ENCODE measurements around the gene ADORA2A.

ADORA2A gene

DNA sequence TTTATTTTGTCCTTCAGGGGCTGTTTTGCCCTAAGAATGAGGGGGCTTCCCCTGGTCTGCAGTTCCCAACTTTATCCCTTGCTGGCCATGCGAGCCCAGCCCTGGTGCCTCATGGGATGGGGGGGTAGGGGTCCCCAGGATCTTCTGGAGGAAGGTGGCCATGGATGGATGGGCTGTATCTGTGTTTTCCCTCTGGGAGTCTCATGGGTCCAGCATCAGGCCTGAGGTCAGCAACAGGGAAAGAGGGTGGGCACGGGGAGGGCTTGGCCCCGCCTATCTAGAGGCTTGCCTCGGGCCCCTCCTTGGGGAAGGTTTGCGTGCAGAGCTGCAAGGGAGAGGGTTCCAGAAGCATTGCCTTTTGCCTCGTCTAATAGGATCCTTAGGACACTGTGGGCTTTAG lies 10.8 kb upstream of the ADORA2A start:
- intact Hi-C loops (cut with DNase I): no loop called here
- peak in 3 of 10 donors; percentile 45 to 54 (median 50) for DNase-seq

DNA sequence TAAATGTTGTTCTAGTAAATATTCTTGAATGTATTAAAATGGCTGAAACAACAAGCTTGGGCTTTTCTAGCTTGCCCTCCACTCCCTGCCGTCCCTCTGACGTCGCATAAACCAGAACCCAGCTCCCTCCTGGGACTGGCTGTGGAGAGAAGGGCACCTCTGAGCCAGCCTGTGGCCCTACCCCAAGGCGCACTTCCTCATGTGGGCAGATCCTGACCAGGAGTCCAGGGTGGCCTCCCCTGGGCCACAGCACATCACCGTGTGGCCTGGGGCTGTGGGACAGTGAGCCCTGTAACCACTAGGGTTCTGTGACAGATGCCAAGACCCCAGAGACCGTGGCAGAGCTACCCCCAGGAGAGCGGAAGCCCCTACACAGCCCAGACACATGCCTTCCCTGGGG lies 10.2 kb upstream of the ADORA2A start:
- intact Hi-C loops (cut with DNase I): no loop called here
- peak in 3 of 10 donors; percentile 21 to 75 (median 55) for DNase-seq

DNA sequence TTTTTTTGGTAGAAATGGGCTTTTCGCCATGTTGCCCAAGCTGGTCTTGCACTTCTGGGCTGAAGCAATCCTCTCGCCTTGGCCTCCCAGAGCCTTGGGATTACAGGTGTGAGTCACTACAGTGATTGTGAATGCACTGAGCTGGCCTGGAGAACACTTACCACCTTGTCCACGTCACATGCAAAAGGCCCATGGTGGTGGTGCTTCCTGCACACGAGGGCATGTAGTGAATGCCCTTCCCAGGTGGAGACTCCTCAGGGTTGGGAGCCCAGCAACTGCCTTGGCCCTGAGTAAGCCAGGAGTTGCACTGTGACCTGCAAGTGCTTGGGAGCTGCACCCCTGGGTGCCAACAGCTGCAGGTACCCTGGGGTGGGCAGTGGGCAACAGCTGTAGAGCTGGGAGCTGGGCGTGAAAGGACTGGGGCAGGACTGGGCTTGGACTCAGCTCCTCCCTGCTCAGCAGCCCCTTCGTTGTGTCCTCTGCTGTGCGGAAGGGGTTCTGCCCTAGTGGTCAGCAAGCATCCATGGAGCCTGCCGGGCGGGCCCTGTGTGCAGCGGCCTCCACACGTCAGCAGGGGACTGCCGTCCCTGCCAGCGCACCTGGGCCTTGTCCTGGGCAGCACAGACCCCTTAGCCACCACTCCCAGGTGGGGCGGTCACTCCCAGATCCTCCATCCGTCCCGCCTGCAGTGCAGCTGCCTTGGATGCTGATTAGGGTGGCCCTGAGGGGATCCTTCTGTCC lies 9.3 kb upstream of the ADORA2A start:
- intact Hi-C loops (cut with DNase I): no loop called here
- DNase-seq: peak in 3 of 10 donors; percentile 32 to 76 (median 59)

DNA sequence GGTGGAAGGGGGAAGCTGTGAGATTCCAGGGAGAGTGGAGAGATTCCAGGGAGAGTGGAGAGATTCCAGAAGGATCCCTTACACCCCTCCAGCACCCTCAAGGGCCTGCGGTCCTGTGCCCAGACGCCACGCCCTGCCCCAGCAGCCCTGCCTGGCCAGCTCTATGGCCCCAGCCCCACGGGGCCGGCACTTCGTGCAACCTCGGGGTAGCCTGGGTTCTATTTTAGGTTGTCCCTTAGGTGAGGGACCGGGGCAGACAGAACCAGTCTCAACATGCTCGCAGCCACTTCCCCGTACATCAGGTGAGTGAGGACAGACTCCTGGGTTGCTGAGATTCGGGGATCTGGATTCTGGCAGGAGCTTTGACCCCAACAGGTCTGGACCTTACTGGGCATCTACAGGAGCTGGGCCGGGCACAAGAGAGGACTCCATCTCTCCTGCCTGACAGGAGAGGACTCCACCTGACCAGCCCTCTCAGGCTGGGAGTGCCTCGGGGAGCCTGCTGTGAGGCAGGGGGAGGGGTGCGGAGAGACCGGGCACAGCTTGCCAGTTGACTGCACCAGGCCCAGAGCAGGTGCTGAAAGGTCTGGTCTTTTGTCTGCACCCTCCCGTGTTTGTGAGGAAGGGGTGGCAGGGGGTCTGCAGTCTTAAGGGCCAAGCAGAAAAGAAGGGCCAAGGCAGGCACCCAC lies 8.5 kb upstream of the ADORA2A start:
- intact Hi-C loops (cut with DNase I): no loop called here
- DNase-seq: peak in 2 of 10 donors; percentile 12 to 44

DNA sequence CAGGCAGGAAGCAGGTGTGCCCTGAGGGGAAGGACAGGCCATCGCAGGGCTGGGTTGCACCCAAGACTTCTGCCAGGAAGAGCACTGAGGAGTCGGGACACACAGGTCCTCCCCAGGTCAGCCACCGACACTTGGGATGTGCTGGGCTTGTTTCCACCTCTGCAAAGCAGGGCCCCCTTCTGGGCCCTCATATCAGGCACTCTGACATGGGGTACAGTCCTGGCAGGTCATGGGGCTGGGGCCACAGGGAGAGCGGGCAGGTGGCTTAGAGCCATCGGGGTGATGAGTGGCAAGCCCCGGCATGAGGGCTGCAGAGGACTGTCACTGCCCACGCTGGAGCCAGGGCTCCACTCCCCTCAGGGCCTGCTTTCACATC lies 7.9 kb upstream of the ADORA2A start:
- DNase-seq: peak in 2 of 10 donors; percentile 55 to 72
- intact Hi-C loops (cut with DNase I): no loop called here

DNA sequence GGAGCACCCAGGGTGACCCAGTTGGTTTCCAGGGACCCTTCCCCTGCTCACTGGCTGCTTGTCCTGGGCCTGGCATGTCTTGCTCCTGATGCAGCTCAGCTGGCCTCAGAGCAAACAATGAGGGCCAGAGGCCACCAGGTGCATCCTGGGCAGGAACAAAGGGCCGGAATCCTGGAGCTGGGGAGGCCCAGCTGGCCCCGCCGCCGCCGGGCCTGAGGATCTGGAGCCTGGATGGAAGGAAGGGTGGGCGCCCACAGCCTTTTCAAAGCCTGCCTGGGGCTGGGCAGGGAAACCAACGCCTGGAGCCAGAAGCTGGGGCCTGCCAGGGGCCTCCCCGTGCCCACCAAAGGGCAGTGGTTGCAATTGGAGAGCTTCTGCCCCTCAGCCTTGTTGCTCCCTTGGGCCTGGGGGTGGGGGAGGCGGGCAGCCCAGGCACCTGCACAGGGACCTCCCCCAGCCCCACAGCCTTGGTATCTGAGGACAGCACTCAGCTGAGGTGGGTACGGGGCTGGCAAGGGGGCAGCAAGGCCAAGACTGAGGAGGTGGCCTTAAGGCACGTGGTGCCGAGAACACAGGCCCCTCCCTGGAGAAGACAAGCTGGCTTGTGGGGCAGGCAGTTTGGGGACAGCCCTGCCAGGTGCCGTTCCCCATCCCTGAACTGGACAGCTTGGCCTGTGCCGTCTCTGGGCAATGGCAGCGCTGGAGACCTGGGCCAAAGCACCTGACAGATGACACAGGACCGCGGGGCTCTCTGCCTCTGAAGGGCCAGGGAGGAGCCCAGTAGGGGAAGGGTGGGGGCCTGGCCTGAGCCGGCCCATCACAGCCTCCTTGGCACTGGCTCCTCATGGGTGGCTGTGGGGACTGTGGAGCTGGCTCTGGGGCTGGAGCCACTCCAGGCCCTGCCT lies 7.1 kb upstream of the ADORA2A start:
- peak in 2 of 10 donors; percentile 51 to 77 for DNase-seq
- intact Hi-C loops (cut with DNase I): no loop called here

DNA sequence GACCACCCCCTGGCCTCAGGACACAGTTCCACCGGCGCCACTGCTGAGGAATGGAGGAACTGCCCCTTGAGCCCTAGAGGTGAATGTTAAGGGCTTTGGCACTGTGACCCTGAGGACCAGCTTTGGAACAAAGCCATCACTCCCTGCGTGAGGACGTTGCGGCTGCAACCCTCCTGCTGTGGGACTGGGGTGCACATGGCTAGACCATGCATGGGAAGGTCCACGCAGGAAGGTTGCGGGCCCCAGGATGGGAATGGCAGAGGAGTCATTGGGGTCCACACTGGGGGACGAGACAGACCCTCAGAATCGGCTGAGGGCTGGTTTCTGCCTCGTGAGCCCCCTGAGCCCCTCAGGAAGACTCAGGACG lies 6.4 kb upstream of the ADORA2A start:
- intact Hi-C loops (cut with DNase I): no loop called here
- no peak for DNase-seq

DNA sequence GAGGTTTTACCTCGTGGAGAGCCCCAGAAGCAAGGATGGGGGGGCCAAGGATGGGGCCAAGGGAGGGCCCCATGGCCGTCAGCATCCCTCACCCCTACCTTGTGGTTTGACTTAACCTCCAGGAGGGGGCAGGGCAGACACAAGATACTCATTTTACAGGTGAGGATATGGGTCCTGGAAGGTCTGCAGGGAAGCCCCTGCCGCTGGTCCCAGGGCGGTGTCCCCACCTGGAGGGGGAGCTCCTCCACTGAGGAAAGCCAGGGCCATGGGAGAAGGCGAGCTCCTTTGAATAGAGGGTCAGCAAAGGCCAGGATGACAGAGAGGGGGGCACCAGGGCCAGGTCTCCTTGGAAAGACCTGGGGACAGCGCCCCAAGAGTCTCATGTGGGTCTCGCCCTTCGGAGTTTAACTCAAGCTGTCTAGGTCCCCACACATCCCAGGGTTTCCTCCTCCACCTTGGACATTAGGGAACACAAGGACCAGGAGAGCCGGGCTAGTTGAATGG lies 5.9 kb upstream of the ADORA2A start:
- intact Hi-C loops (cut with DNase I): no loop called here
- DNase-seq: peak in 1 of 10 donors; percentile 22

DNA sequence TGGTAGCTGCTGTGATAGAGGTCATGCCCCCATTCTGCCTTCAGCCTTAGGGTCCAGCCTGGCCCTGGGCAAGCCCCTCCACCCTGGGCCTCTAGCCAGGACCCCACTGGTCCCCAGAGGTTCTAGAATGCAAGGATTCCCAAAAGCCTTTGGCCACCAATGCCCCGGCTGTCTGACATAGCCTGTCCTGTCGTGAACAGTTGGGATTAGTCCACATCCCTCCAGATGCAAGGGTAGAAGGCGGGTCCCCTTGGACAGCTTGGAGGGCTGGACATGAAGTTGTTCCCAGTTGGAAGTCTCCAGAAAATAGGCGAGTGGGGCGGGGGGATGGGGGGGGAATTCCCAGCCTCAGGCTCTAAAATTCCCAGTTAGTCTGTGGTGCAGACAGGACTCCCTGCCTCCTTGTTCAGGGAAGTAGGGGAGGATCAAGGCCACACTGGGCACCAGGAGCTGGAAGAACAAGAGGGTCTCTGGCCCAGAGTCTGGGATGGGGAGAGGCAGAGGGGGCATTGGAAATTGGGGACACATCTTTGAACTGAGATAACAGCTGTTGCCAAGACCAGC lies 5.2 kb upstream of the ADORA2A start:
- intact Hi-C loops (cut with DNase I): no loop called here
- no peak for DNase-seq

DNA sequence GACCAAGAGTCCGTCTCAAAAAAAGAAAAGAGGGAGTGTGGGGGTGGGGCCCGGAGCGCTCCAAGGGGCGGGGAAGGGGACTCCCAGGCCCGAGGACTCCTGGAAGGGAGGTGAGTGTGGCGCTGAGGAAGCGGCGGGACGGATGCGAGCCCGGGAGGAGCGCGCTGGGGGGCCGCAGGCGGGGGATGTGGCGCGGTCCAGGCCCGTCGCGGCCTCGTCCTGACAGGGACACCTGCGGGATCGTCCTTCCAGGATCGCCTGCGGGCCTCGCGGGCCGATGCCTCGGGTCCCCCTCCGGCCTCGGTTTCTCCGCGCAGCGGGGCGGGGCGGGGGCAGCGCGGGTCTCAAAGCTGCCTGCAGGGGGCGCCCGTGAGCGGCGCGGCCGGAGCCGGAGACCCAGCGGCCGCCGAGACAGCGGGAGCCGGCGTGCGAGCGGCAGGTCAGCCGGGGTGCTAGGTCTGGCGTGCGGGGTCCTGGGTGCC lies 3.8 kb upstream of the ADORA2A start:
- intact Hi-C loops (cut with DNase I): no loop called here
- DNase-seq: peak in 5 of 10 donors; percentile 23 to 90 (median 41)

DNA sequence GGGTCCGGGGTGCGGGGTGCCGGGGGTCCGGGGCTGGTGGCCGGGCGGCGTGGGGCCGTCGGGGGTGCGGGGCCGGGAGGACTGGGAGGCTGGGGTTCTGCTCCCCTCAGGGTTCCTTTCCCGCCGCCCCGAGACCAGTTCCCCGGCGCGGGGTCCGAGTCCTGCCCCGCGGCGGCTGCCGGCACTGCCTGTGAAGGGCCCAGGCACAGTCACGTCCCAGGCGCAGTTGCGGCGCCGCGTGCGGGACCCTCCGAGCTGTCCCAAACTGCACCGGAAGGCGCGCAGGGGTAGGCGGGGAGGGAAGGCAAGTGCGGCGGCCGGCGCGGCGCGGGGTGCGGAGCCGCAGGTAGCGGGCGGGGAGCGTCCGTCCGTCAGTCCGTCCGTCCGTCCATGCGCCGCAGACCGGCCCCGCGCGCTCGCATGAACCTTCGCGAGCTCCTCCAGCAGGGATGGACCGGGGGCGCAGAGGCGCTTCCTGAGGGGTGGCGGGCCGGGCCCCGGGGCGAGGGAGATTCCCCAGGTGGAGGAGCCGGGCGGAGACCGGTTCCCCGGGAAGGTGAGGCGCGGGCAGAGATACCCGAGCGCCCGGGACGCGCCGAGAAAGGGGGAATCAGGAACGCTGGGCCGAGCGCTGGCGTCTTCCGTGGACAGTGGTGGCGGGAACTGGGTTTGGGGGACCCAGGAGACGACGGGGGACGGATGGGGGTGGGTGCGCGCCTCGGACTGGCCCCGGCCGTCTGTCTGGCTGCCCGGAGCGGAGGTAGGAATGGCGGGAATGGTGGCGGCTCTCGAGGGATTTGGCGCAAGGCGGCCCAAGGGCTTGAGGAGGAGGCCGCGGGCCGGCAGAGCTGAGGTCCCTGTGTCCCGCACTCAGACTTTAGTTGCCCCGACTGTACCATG lies 3.1 kb upstream of the ADORA2A start:
- DNase-seq: no peak
- intact Hi-C loops (cut with DNase I): no loop called here

DNA sequence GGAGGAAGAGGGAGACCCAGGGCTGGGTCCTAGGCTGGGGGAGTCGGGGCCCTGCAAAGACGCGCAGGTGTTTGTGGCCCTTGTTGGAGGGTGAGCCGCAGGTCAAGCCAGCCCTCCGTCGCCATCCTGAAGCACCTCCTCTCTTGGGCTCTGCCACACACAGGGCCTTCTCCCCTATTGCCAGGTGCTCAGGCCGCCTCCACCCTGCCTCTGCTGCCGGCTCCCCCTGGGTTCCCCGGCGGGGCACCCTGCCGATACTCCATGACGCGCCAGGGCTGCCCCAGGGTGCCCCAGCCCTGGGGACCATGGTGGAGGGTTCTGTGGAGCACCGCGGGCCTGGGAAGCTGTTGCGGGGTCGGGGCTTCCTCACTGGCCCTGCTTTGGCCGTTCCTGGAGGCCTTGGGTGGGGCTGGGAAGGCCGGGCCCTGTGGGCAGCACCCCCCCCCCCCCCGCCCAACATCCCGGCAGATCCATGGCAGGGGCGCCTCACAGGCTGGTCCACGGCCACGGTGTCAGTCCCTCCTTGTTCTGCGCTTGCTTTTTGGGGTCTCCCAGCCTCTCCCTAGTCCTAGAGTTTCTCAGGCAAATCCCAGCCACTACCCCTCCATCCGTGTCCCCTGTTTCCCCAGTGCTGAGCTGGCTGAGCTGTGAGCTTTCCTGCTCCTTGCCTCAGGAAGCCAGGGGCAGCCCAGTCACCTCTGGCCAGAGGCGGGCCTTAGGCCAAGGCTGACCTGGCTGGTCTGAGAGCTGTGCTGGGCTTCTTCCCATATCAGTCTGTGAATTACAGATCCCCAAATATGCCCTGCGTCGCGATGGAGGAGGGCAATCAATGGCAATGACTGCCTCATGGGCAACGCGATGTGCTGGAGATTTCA lies 2.3 kb upstream of the ADORA2A start:
- no peak for DNase-seq
- intact Hi-C loops (cut with DNase I): no loop called here

DNA sequence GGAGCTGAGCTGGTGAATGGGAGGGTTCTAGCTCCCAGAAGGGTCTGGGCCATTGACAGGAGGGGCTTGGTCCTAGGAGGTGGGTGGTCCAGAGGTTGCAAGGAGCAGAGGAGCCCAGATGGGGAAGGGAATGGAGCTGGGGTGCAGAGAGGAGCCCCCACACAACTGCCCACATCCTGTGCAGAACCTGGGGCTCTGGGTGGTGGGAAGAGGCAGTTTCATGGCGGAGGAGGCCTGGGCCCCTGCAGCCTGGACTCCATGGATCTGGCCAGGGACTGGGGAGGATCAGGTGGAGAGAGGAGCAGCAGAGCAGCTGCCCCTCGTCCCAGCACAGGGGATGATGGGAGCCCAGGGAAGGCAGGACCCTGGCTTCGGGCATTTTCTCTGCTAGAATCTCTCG lies 963 bp upstream of the ADORA2A start:
- DNase-seq: no peak
- intact Hi-C loops (cut with DNase I): no loop called here

DNA sequence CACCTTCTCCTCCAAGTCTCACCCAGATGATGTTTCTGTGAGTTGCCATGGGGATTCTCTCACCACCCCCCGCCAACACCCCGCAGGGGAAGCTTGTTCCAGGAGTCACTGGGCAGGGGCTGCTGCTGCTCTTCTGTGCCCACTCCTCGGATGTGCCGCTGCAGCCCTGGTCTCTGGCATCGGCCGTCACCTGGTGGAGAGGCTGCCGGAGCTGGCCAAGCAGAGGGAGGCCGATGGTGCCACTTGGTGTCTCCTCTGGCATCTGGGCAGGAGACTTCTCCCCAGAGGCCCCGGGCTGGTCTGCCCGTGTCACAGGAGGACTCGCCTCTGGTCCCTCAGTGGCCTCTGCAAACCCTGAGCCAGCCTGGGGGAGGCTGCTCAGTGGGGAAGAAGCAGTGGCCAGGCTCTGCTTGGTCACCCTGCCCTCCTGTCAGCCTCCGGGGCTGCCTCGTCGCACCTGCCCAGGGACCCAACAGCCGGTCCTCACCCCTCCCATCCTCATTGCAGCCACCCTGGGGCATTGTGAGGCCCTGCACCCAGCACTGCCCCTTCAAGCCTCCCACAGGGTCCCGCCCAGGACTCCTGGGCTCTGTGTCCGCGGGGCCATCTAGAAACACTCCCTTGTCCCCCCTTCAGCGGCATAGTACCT lies 424 bp upstream of the ADORA2A start:
- no peak for DNase-seq
- intact Hi-C loops (cut with DNase I): no loop called here

DNA sequence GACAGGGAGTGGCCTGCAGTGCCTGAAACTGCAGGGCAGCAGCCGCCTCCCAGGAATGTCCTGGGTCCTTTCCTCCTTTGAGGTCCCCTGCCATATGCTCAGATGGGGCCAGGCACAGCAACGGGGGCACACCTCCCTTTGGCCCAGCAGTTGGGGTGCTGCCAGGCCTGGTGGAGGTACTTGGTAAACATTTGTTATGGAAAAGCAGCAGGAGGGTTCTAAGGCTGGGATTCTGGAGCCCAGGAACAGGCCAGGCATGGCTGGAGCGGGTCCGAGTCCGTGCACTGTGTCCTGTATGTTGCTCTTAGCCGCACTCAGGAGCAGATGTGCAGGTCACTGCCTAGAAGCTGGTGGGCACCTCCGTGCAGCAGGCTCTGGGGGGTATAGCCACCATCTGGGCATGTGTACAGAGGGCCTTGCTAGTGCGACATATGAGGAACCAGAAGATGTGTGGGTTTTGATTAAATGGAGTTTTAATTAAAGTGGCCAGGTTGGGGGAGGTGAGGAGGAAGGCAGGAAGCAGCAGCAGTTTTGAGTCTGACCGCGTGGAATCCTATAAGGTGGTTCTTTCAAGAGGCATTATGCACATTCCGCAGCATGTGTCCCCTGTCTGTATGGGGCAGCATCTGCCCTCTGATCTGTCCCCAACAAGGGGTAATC lies 1.5 kb downstream of the ADORA2A start:
- intact Hi-C loops (cut with DNase I): no loop called here
- peak in 4 of 10 donors; percentile 10 to 61 (median 48) for DNase-seq

DNA sequence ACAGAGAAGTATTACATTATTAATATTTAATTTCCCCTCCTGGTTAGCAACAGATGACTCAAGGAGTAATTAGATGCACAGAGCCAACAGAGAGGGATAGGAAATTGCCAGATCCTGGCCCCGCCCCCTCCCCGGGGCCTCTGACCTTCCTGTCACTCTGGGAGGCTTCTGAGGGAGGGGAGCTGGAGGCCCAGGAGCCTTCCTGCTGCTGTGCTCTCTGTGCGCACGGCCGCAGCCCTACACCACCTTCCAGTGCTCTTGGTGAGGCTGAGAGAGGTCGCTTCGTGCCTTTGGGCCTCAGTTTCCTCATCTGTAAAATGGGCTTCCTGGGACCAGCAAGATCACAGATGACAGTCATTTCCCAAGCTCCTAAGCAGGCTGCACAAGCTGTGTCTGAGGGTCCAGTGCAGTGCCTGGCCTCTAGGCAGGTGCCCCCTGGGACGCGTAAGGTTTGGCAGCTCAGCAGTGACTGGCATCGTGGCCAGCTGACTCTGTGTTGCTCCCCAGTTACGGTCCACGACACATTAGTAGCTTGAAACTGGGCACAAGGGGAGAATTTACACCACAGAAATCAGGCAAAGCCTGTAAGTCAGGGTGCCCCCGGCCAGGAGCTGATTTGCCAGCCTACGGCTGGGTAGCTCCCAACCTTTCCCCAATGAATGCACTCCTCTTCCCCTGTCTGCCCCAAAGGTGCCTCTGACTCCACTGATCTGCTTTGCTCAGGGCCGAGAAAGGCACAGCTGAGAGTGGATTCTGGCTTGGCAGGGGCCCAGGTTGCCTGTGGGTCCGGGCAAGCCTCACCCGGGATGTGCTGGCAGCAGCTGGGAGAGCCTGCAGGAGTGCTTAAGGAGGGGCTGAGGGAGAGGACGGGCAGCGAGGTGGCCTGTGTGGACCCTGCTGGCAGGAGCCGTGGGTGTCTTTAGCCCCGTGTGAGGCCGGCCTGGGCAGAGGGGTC lies 2.3 kb downstream of the ADORA2A start:
- intact Hi-C loops (cut with DNase I): no loop called here
- DNase-seq: peak in 4 of 10 donors; percentile 26 to 77 (median 68)

All from posterior cingulate gyrus (tissue), 11 donors.